ENCODE measurements around the gene BCL11B.

BCL11B gene

DNA sequence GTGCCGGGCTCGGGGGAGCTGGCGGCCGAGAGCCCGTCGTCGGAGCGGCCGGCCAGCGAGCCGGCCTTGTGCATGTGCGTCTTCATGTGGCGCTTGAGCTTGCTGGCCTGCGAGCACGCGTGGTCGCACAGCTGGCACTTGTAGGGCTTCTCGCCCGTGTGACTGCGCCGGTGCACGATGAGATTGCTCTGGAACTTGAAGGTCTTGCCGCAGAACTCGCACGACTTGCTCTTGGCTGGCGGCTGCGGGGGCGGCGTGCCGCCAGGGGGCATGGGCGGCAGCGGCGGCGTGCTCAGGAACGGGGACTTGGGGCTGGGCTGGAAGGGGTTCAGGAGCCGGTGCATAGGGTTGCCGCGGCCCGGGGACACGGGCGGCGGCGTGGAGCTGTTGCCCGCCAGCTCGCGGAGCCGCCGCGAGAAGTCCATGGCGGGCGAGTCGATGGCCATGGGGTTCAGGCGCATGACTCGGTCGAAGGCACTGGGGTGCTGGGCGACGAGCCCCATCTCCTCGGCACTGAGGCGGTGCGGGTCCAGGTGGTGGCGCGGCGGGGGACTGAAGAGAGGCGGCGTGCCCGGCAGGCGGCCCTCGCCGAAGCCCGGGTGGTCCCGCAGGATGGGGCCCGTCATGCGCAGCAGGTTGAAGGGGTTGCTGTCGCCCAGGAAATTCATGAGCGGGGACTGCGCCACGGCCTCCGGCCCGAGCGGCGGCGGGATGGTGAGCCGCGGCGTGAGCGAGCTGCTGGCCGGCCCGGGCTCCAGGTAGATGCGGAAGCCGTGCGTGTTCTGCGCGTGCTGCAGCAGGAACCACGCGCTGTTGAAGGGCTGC, 96.5 kb downstream of the BCL11B start:
- no peak overlapping the region for H2AK5ac ChIP-seq (ENCODE audit: low read length, severe bottlenecking)
- no peak overlapping the region for H3K4me3 ChIP-seq (ENCODE audit: insufficient read depth in 1 of 2, low read depth in 1 of 2, low read length in 2 of 2)
- peaks cover 0 to 7% of the 10 kb centered on the region in 2 experiments for H3K36me3 ChIP-seq (ENCODE audit: control insufficient read depth in 1 of 2, insufficient read depth in 2 of 2, low read depth in 1 of 2, low read length in 2 of 2)
- WGBS, result 98% methylated on average over 95 of the region's 95 CpGs
- H2BK5ac ChIP-seq (ENCODE audit: low read depth, low read length, poor library complexity, severe bottlenecking), result no peak overlapping the region
- no peak overlapping the region for H3K9ac ChIP-seq (ENCODE audit: low read length)
- no peak overlapping the region for H2BK15ac ChIP-seq (ENCODE audit: low read depth, poor library complexity, severe bottlenecking)
- H3K27me3 ChIP-seq (ENCODE audit: control insufficient read depth in 1 of 2, insufficient read depth in 1 of 2, low read length in 2 of 2), result no peaks in the 10 kb centered on the region
- no peak for DNase-seq
- H2BK120ac ChIP-seq (ENCODE audit: low read depth, low read length), result no peak overlapping the region
- no peak overlapping the region for H3K23ac ChIP-seq (ENCODE audit: low read length in 2 of 2)
- no peak overlapping the region for H4K8ac ChIP-seq (ENCODE audit: low read length)
- no peak overlapping the region for H3K18ac ChIP-seq (ENCODE audit: low read depth in 1 of 2, low read length in 2 of 2)
- no peaks in the 10 kb centered on the region for H3K4me1 ChIP-seq (ENCODE audit: control insufficient read depth, insufficient read depth, low read depth, low read length)
- no peaks in the 10 kb centered on the region for H3K79me1 ChIP-seq (replicated peaks; ENCODE audit: low read length, poor library complexity, severe bottlenecking)
- no peaks in the 10 kb centered on the region for H3K9me3 ChIP-seq (ENCODE audit: control insufficient read depth, low read length)
- no peak overlapping the region for H2AFZ ChIP-seq (ENCODE audit: low read depth, low read length)
- no peak overlapping the region for H2BK12ac ChIP-seq (ENCODE audit: low read length in 2 of 2)
- H3K4me2 ChIP-seq (ENCODE audit: low read length, poor library complexity, severe bottlenecking), result no peak overlapping the region
- no peak overlapping the region for H3K27ac ChIP-seq (ENCODE audit: low read length, poor library complexity, severe bottlenecking)
- no peak overlapping the region for H3K4ac ChIP-seq (ENCODE audit: low read depth in 1 of 2, low read length in 2 of 2)
- no peak overlapping the region for H3K14ac ChIP-seq (ENCODE audit: low read length in 2 of 2)
- H4K91ac ChIP-seq (ENCODE audit: low read length), result no peak overlapping the region

DNA sequence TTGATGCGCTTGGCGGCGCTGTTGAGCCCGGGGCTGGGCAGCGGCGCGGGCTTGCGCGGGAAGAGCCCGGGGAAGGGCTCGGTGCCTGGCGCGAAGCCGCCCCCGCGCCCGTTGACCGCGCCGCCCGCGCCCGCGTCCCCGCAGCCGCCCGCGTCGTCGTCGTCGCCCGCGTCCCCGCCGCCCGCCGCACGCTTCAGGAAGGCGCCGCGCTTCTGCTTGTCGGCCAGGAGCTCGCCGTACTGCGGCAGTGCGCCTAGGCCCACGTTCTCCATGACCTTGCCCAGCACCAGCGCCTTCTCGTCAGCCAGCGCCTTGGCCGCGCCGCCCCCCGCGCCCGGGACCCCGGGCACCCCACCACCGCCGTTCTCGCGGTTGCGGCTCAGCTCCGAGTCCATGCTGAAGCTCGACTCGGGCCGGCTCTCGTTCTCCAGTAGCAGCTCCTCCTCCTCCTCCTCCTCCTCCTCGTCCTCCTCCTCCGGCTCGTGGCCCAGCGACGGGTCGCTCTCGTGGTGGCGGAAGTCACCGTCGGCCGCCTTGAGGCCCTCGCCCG, 97.2 kb downstream of the BCL11B start:
- H3K14ac ChIP-seq (ENCODE audit: low read length in 2 of 2), result no peak overlapping the region
- no peak overlapping the region for H3K4me3 ChIP-seq (ENCODE audit: insufficient read depth in 1 of 2, low read depth in 1 of 2, low read length in 2 of 2)
- no peak overlapping the region for H3K18ac ChIP-seq (ENCODE audit: low read depth in 1 of 2, low read length in 2 of 2)
- no peak overlapping the region for H3K27ac ChIP-seq (ENCODE audit: low read length, poor library complexity, severe bottlenecking)
- no peak for DNase-seq
- no peak overlapping the region for H2BK15ac ChIP-seq (ENCODE audit: low read depth, poor library complexity, severe bottlenecking)
- H4K8ac ChIP-seq (ENCODE audit: low read length), result no peak overlapping the region
- 94% methylated on average over 81 of the region's 81 CpGs for WGBS
- H3K23ac ChIP-seq (ENCODE audit: low read length in 2 of 2), result no peak overlapping the region
- no peaks in the 10 kb centered on the region for H3K79me1 ChIP-seq (replicated peaks; ENCODE audit: low read length, poor library complexity, severe bottlenecking)
- H2BK12ac ChIP-seq (ENCODE audit: low read length in 2 of 2), result no peak overlapping the region
- H4K91ac ChIP-seq (ENCODE audit: low read length), result no peak overlapping the region
- H3K9ac ChIP-seq (ENCODE audit: low read length), result no peak overlapping the region
- no peak overlapping the region for H2AFZ ChIP-seq (ENCODE audit: low read depth, low read length)
- H2AK5ac ChIP-seq (ENCODE audit: low read length, severe bottlenecking), result no peak overlapping the region
- H2BK120ac ChIP-seq (ENCODE audit: low read depth, low read length), result no peak overlapping the region
- H3K9me3 ChIP-seq (ENCODE audit: control insufficient read depth, low read length), result no peaks in the 10 kb centered on the region
- peaks cover 0 to 7% of the 10 kb centered on the region in 2 experiments for H3K36me3 ChIP-seq (ENCODE audit: control insufficient read depth in 1 of 2, insufficient read depth in 2 of 2, low read depth in 1 of 2, low read length in 2 of 2)
- no peaks in the 10 kb centered on the region for H3K4me1 ChIP-seq (ENCODE audit: control insufficient read depth, insufficient read depth, low read depth, low read length)
- H3K27me3 ChIP-seq (ENCODE audit: control insufficient read depth in 1 of 2, insufficient read depth in 1 of 2, low read length in 2 of 2), result no peaks in the 10 kb centered on the region
- no peak overlapping the region for H2BK5ac ChIP-seq (ENCODE audit: low read depth, low read length, poor library complexity, severe bottlenecking)
- no peak overlapping the region for H3K4me2 ChIP-seq (ENCODE audit: low read length, poor library complexity, severe bottlenecking)
- no peak overlapping the region for H3K4ac ChIP-seq (ENCODE audit: low read depth in 1 of 2, low read length in 2 of 2)

DNA sequence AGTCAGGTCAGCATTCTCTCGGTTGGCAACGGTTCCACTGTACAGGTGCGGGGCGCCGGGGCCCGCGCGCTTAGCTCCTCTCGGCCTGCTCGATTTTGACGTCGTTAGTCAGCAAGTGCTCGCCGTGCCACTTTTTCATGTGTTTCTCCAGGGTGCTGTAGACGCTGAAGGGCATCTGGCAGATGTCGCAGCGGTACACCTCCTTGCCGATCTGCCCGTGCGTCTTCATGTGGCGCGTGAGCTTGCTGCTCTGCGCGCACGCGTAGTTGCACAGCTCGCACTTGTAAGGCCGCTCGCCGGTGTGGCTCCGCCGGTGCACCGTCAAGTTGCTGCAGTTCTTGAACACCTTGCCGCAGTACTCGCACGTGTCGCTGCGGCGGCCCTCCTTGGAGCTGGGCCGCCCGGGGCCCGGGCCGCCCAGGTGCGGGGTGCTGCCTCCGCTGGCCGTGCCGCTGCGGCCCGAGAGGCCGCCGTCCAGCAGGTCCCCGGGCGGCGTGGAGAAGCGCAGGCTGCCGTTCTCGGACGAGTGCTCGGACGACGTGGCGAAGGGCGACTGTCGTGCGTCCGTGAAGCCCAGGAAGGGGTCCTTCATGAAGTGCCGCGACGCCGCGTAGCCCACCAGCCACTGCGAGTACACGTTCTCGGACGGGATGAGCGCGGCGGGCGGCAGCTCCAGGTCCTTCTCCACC, 97.8 kb downstream of the BCL11B start:
- no peak overlapping the region for H3K18ac ChIP-seq (ENCODE audit: low read depth in 1 of 2, low read length in 2 of 2)
- no peak overlapping the region for H3K23ac ChIP-seq (ENCODE audit: low read length in 2 of 2)
- H2BK120ac ChIP-seq (ENCODE audit: low read depth, low read length), result no peak overlapping the region
- peaks cover 0 to 7% of the 10 kb centered on the region in 2 experiments for H3K36me3 ChIP-seq (ENCODE audit: control insufficient read depth in 1 of 2, insufficient read depth in 2 of 2, low read depth in 1 of 2, low read length in 2 of 2)
- H3K27me3 ChIP-seq (ENCODE audit: control insufficient read depth in 1 of 2, insufficient read depth in 1 of 2, low read length in 2 of 2), result no peaks in the 10 kb centered on the region
- 97% methylated on average over 79 of the region's 79 CpGs for WGBS
- no peaks in the 10 kb centered on the region for H3K4me1 ChIP-seq (ENCODE audit: control insufficient read depth, insufficient read depth, low read depth, low read length)
- H2AFZ ChIP-seq (ENCODE audit: low read depth, low read length), result no peak overlapping the region
- H4K91ac ChIP-seq (ENCODE audit: low read length), result no peak overlapping the region
- H2BK5ac ChIP-seq (ENCODE audit: low read depth, low read length, poor library complexity, severe bottlenecking), result no peak overlapping the region
- no peak overlapping the region for H2BK15ac ChIP-seq (ENCODE audit: low read depth, poor library complexity, severe bottlenecking)
- DNase-seq, result no peak
- no peak overlapping the region for H3K4ac ChIP-seq (ENCODE audit: low read depth in 1 of 2, low read length in 2 of 2)
- H3K14ac ChIP-seq (ENCODE audit: low read length in 2 of 2), result no peak overlapping the region
- no peak overlapping the region for H3K4me3 ChIP-seq (ENCODE audit: insufficient read depth in 1 of 2, low read depth in 1 of 2, low read length in 2 of 2)
- no peak overlapping the region for H4K8ac ChIP-seq (ENCODE audit: low read length)
- H3K9me3 ChIP-seq (ENCODE audit: control insufficient read depth, low read length), result no peaks in the 10 kb centered on the region
- H3K4me2 ChIP-seq (ENCODE audit: low read length, poor library complexity, severe bottlenecking), result no peak overlapping the region
- no peak overlapping the region for H3K9ac ChIP-seq (ENCODE audit: low read length)
- H3K27ac ChIP-seq (ENCODE audit: low read length, poor library complexity, severe bottlenecking), result no peak overlapping the region
- H2AK5ac ChIP-seq (ENCODE audit: low read length, severe bottlenecking), result no peak overlapping the region
- no peaks in the 10 kb centered on the region for H3K79me1 ChIP-seq (replicated peaks; ENCODE audit: low read length, poor library complexity, severe bottlenecking)
- H2BK12ac ChIP-seq (ENCODE audit: low read length in 2 of 2), result no peak overlapping the region

DNA sequence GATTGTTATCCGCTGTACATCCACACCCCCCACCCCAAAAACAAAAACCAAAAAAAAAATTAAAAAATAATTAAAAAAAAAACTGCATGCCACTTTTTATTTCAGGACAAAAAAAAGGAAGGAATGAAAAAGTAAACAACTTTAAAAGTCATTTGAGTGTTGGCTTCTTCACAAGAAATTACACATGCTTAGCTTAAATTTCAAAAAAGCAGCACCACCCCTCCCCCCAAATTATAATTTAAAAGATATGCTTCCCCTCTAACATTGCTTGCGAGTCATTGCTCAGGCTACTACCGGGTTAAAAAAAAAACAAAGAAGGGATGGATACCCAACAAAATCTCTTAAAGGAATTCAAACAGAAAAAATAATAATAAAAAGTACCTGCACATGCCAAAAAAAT, 98.5 kb downstream of the BCL11B start:
- no peaks in the 10 kb centered on the region for H3K27me3 ChIP-seq (ENCODE audit: control insufficient read depth in 1 of 2, insufficient read depth in 1 of 2, low read length in 2 of 2)
- no peak overlapping the region for H4K91ac ChIP-seq (ENCODE audit: low read length)
- no peak overlapping the region for H2AK5ac ChIP-seq (ENCODE audit: low read length, severe bottlenecking)
- no peaks in the 10 kb centered on the region for H3K9me3 ChIP-seq (ENCODE audit: control insufficient read depth, low read length)
- H2AFZ ChIP-seq (ENCODE audit: low read depth, low read length), result no peak overlapping the region
- H3K79me1 ChIP-seq (replicated peaks; ENCODE audit: low read length, poor library complexity, severe bottlenecking), result no peaks in the 10 kb centered on the region
- no peak overlapping the region for H3K9ac ChIP-seq (ENCODE audit: low read length)
- no peak overlapping the region for H3K4me2 ChIP-seq (ENCODE audit: low read length, poor library complexity, severe bottlenecking)
- H3K23ac ChIP-seq (ENCODE audit: low read length in 2 of 2), result no peak overlapping the region
- H3K27ac ChIP-seq (ENCODE audit: low read length, poor library complexity, severe bottlenecking), result no peak overlapping the region
- WGBS, result 98% methylated on average over 3 of the region's 3 CpGs
- no peak overlapping the region for H3K18ac ChIP-seq (ENCODE audit: low read depth in 1 of 2, low read length in 2 of 2)
- peaks cover 0 to 7% of the 10 kb centered on the region in 2 experiments for H3K36me3 ChIP-seq (ENCODE audit: control insufficient read depth in 1 of 2, insufficient read depth in 2 of 2, low read depth in 1 of 2, low read length in 2 of 2)
- H3K4me1 ChIP-seq (ENCODE audit: control insufficient read depth, insufficient read depth, low read depth, low read length), result no peaks in the 10 kb centered on the region
- no peak for DNase-seq
- H3K14ac ChIP-seq (ENCODE audit: low read length in 2 of 2), result no peak overlapping the region
- no peak overlapping the region for H2BK15ac ChIP-seq (ENCODE audit: low read depth, poor library complexity, severe bottlenecking)
- no peak overlapping the region for H2BK12ac ChIP-seq (ENCODE audit: low read length in 2 of 2)
- H2BK120ac ChIP-seq (ENCODE audit: low read depth, low read length), result no peak overlapping the region
- no peak overlapping the region for H3K4me3 ChIP-seq (ENCODE audit: insufficient read depth in 1 of 2, low read depth in 1 of 2, low read length in 2 of 2)
- no peak overlapping the region for H3K4ac ChIP-seq (ENCODE audit: low read depth in 1 of 2, low read length in 2 of 2)
- no peak overlapping the region for H4K8ac ChIP-seq (ENCODE audit: low read length)
- H2BK5ac ChIP-seq (ENCODE audit: low read depth, low read length, poor library complexity, severe bottlenecking), result no peak overlapping the region

All from mesenchymal stem cell (in vitro differentiated cells and primary cell).